ENCODE measurements around the gene PCSK6. TPM values are rescaled to one million over a fixed set of nuclear protein-coding genes. Genes with fewer than 3 reads are reported as not detected.

The PCSK6 gene
- polyA plus RNA-seq, 3 donors: 0.05 to 0.10 TPM; not detected in 1

DNA sequence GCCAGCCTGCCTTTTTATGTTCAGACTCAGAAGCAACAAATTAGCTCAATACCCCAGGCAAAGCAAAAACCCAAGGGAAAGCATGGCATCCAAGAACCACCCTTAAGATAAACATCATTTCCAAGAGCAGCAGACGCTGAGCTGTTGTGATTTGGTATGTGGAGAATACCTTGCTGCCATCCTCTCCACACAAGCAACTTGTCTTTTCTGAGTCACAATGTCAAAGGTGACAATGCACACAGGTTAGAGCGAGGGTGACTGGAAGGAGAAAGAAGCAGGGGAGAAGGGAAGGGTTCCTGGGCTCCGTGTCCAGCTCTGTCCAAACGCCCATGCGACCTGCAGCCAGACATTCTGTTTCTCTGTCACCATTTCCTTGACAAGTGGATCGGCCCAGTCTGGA is 6.0 kb downstream of the PCSK6 start:
- H2AFZ ChIP-seq (ENCODE audit: insufficient read depth, low read depth, low read length, poor library complexity, severe bottlenecking): no peak overlapping the region
- Mint-ChIP-seq H3K27ac (no peak overlapping the region), H3K27me3 (ENCODE audit: low read depth in 3 of 3) (peaks cover 28 to 60% (median 36%) of the 10 kb centered on the region in 3 donors), H3K4me1 (no peaks in the 10 kb centered on the region), H3K36me3 (no peaks in the 10 kb centered on the region), H3K9me3 (peaks cover 0 to 4% (median 0%) of the 10 kb centered on the region in 7 donors), H3K4me3 (no peak overlapping the region)
- H3K9me3 ChIP-seq (replicated peaks in 1 of 2; ENCODE audit: control insufficient read depth in 1 of 2, insufficient read depth in 1 of 2, low read length in 2 of 2): peaks cover 0 to 10% of the 10 kb centered on the region in 2 donors
- TF ChIP-seq, protein P1, sequence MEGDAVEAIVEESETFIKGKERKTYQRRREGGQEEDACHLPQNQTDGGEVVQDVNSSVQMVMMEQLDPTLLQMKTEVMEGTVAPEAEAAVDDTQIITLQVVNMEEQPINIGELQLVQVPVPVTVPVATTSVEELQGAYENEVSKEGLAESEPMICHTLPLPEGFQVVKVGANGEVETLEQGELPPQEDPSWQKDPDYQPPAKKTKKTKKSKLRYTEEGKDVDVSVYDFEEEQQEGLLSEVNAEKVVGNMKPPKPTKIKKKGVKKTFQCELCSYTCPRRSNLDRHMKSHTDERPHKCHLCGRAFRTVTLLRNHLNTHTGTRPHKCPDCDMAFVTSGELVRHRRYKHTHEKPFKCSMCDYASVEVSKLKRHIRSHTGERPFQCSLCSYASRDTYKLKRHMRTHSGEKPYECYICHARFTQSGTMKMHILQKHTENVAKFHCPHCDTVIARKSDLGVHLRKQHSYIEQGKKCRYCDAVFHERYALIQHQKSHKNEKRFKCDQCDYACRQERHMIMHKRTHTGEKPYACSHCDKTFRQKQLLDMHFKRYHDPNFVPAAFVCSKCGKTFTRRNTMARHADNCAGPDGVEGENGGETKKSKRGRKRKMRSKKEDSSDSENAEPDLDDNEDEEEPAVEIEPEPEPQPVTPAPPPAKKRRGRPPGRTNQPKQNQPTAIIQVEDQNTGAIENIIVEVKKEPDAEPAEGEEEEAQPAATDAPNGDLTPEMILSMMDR (IDR thresholded peaks at IDR 0.05): no peak
- no peak overlapping the region for H3K4me2 ChIP-seq (replicated peaks; ENCODE audit: extremely low read depth, low read length, poor library complexity, severe bottlenecking)
- intact Hi-C loops (cut with micrococcal nuclease): no loop called here
- H3K27ac ChIP-seq (ENCODE audit: low read depth in 1 of 2, low read length in 2 of 2): no peak overlapping the region
- DNase-seq: no peak
- peaks cover 27 to 29% of the 10 kb centered on the region in 2 donors for H3K27me3 ChIP-seq (ENCODE audit: control insufficient read depth in 2 of 2, insufficient read depth in 2 of 2, low read length in 2 of 2)
- no peak overlapping the region for H3K9ac ChIP-seq (ENCODE audit: insufficient read depth, low read length, poor library complexity, severe bottlenecking)
- WGBS (ENCODE audit: insufficient coverage): 100% methylated on average over 3 of the region's 6 CpGs
- no peaks in the 10 kb centered on the region for H3K4me1 ChIP-seq (ENCODE audit: control insufficient read depth in 1 of 2, insufficient read depth in 2 of 2, low read length in 2 of 2)
- H3K4me3 ChIP-seq (replicated peaks in 1 of 3; ENCODE audit: low read depth in 2 of 3, low read length in 3 of 3): no peak overlapping the region
- no peaks in the 10 kb centered on the region for H4K20me1 ChIP-seq (ENCODE audit: insufficient read depth, low read length)
- no peaks in the 10 kb centered on the region for H3K36me3 ChIP-seq (replicated peaks in 1 of 2; ENCODE audit: control insufficient read depth in 1 of 2, insufficient read depth in 2 of 2, low read length in 2 of 2)
- H3K79me2 ChIP-seq (ENCODE audit: insufficient read depth, low read length): no peaks in the 10 kb centered on the region

DNA sequence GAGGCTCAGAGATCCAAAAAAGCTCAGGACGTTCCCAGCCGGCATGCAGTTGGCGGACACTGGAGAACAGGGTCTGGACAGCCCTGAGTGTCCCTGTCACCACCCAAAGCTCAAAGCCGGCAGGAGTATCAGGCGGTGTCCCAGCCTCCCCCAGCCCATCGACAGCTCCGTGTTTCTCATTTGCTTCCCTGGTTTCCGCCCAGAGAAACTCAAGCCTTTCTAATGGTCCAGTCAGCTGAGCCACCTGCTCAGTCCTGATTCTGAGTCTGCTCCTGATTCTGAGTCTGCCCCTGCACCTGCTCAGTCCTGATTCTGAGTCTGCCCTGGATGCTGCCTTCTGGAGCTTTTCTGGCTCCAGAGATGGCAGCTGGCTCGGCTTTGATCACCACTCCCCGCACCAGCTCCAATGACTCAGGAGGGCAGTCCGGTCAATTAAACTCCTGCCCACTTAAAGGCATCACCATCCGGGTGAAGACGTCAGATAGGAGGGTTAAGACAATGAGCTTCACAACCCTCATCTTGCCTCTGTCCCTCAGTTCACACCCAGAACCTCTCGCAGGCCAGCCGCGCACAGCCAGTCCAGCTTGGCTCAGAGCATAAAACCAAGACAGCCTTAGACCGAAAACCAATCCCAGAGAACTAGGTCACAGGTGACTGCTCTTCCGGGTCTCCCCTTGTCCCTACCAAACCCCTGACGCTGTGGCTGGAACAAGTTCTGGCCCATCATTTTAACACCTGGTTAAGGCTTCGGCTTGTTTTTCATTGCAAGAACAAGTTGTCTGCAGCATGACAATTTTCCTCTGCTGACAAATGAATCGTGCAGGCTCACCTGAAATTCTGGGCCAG is 6.8 kb downstream of the PCSK6 start:
- Histone ChIP-seq H3K9me3 (replicated peaks in 1 of 2; ENCODE audit: control insufficient read depth in 1 of 2, insufficient read depth in 1 of 2, low read length in 2 of 2) (peaks cover 0 to 5% of the 10 kb centered on the region in 2 donors), H2AFZ (ENCODE audit: insufficient read depth, low read depth, low read length, poor library complexity, severe bottlenecking) (no peak overlapping the region), H3K9ac (ENCODE audit: insufficient read depth, low read length, poor library complexity, severe bottlenecking) (no peak overlapping the region), H3K36me3 (replicated peaks in 1 of 2; ENCODE audit: control insufficient read depth in 1 of 2, insufficient read depth in 2 of 2, low read length in 2 of 2) (no peaks in the 10 kb centered on the region), H3K4me2 (replicated peaks; ENCODE audit: extremely low read depth, low read length, poor library complexity, severe bottlenecking) (no peak overlapping the region), H4K20me1 (ENCODE audit: insufficient read depth, low read length) (no peaks in the 10 kb centered on the region), H3K27ac (ENCODE audit: low read depth in 1 of 2, low read length in 2 of 2) (no peak overlapping the region), H3K4me3 (replicated peaks in 1 of 3; ENCODE audit: low read depth in 2 of 3, low read length in 3 of 3) (no peak overlapping the region), H3K27me3 (ENCODE audit: control insufficient read depth in 2 of 2, insufficient read depth in 2 of 2, low read length in 2 of 2) (peaks cover 20 to 22% of the 10 kb centered on the region in 2 donors), H3K79me2 (ENCODE audit: insufficient read depth, low read length) (no peaks in the 10 kb centered on the region), H3K4me1 (ENCODE audit: control insufficient read depth in 1 of 2, insufficient read depth in 2 of 2, low read length in 2 of 2) (no peaks in the 10 kb centered on the region)
- no peaks in the 10 kb centered on the region for H3K4me1 Mint-ChIP-seq
- intact Hi-C loops (cut with micrococcal nuclease): no loop called here
- H3K27me3 Mint-ChIP-seq (ENCODE audit: low read depth in 3 of 3): peaks cover 22 to 54% (median 32%) of the 10 kb centered on the region in 3 donors
- 94% methylated on average over 19 of the region's 21 CpGs for WGBS (ENCODE audit: insufficient coverage)
- no peaks in the 10 kb centered on the region for H3K36me3 Mint-ChIP-seq
- TF ChIP-seq, protein P1 (IDR thresholded peaks at IDR 0.05): no peak
- H3K27ac Mint-ChIP-seq: no peak overlapping the region
- H3K9me3 Mint-ChIP-seq: peaks cover 0 to 3% (median 0%) of the 10 kb centered on the region in 7 donors
- no peak for DNase-seq
- H3K4me3 Mint-ChIP-seq: no peak overlapping the region

Data from CD14-positive monocyte (primary cell).